ENCODE results near the gene CCDC17. TPM values are rescaled to one million over a fixed set of nuclear protein-coding genes. Genes with fewer than 3 reads are reported as not detected.

The CCDC17 gene
- total RNA-seq, 1 experiment from 2014 or later = 1.9 TPM

DNA sequence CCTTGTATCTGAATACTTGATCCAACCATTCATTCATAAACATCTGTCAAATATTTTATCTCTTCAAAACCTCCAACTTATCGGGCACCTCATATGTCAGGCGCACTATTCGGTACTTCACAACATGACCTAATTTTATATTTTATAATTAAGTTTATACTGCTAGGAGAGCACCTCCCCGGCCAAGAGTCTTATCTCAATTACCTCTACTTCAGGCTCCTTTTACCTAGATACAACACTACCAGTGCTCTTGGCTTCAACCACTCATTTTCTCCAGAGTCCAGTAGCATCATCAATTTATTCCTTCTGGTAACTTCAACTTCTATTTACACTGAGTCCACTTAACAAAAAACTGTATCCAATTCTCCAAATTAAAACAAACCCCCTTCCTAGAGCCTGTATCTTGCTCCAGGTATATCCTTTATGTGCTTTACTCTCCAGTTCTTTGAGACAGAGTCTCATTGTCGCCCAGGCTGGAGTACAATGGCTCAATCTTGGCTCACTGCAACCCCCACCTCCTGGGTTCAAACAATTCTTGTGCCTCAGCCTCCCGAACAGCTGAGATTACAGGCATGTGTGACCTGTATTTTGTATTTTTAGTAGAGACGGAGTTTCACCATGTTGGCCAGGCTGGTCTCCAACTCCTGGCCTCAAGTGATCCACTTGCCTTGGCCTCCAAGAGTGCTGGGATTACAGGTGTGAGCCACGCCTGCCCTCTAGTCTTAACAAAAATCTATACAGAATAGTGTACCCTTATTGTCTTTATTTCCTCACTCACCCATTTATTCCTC is 43.7 kb upstream of the CCDC17 start:
- no peak overlapping the region for H3K4me2 ChIP-seq (ENCODE audit: insufficient read depth, insufficient read length, low read length)
- H3K27me3 Mint-ChIP-seq (ENCODE audit: low read depth) = no peaks in the 10 kb centered on the region
- no peak overlapping the region for H3K4ac ChIP-seq (ENCODE audit: low read depth, low read length)
- H2BK12ac ChIP-seq (ENCODE audit: insufficient read length, low read depth, low read length) = no peak overlapping the region
- no peak overlapping the region for H2BK120ac ChIP-seq (ENCODE audit: low read depth, low read length, poor library complexity, severe bottlenecking)
- H3K27me3 ChIP-seq (ENCODE audit: insufficient read depth, low read length) = no peaks in the 10 kb centered on the region
- H2BK20ac ChIP-seq (ENCODE audit: low read depth, low read length, poor library complexity, severe bottlenecking) = no peak overlapping the region
- no peaks in the 10 kb centered on the region for H3K4me1 ChIP-seq (ENCODE audit: insufficient read depth, low read length)
- no peak overlapping the region for H3K56ac ChIP-seq (ENCODE audit: insufficient read length, low read depth, low read length)
- H3K79me2 ChIP-seq (ENCODE audit: insufficient read depth, low read length) = peaks cover 59% of the 10 kb centered on the region; the same call in 1 of the 2 replicates
- no peak overlapping the region for H3K23ac ChIP-seq (ENCODE audit: insufficient read length, low read depth, low read length)
- H2AK5ac ChIP-seq (ENCODE audit: insufficient read length, low read length) = no peak overlapping the region
- H3K9ac ChIP-seq (ENCODE audit: extremely low read depth, insufficient read length, low read length) = no peak overlapping the region
- H3K23me2 ChIP-seq (ENCODE audit: insufficient read length, low read depth, low read length, poor library complexity, severe bottlenecking) = no peaks in the 10 kb centered on the region
- no peak overlapping the region for H2BK15ac ChIP-seq (ENCODE audit: low read depth, low read length)
- H3K9me3 Mint-ChIP-seq = 0 out of 5 replicates have a peak, but pooled peaks cover 0 to 3% of the 10 kb centered on the region in 2 experiments
- H3K14ac ChIP-seq (ENCODE audit: insufficient read depth, low read length) = no peak overlapping the region
- H2AFZ ChIP-seq (ENCODE audit: low read length) = no peak overlapping the region
- no peaks in the 10 kb centered on the region for H3K9me3 ChIP-seq (ENCODE audit: control insufficient read depth, low read depth, low read length)
- H3K79me1 ChIP-seq (ENCODE audit: insufficient read depth, low read depth, low read length, poor library complexity, severe bottlenecking) = peaks cover 14% of the 10 kb centered on the region
- no peak overlapping the region for H4K91ac ChIP-seq (ENCODE audit: insufficient read length, low read depth, low read length)
- WGBS (ENCODE audit: extremely low coverage, insufficient read length, low lambda C conversion rate) = 100% methylated on average over 1 of the region's 8 CpGs
- H3T11ph ChIP-seq (ENCODE audit: low read length) = no peak overlapping the region
- peaks cover 9 to 13% (median 10%) of the 10 kb centered on the region in 3 experiments for H3K36me3 Mint-ChIP-seq (ENCODE audit: insufficient read depth in 1 of 3, low read depth in 3 of 3)
- H3K18ac ChIP-seq (ENCODE audit: insufficient read length, low read depth, low read length) = no peak overlapping the region
- TF ChIP-seq, protein P1, sequence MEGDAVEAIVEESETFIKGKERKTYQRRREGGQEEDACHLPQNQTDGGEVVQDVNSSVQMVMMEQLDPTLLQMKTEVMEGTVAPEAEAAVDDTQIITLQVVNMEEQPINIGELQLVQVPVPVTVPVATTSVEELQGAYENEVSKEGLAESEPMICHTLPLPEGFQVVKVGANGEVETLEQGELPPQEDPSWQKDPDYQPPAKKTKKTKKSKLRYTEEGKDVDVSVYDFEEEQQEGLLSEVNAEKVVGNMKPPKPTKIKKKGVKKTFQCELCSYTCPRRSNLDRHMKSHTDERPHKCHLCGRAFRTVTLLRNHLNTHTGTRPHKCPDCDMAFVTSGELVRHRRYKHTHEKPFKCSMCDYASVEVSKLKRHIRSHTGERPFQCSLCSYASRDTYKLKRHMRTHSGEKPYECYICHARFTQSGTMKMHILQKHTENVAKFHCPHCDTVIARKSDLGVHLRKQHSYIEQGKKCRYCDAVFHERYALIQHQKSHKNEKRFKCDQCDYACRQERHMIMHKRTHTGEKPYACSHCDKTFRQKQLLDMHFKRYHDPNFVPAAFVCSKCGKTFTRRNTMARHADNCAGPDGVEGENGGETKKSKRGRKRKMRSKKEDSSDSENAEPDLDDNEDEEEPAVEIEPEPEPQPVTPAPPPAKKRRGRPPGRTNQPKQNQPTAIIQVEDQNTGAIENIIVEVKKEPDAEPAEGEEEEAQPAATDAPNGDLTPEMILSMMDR (conservative IDR thresholded peaks at IDR 0.05) = no peak
- H4K20me1 ChIP-seq (ENCODE audit: control insufficient read depth, insufficient read depth, insufficient read length) = no peaks in the 10 kb centered on the region
- no peak overlapping the region for H3K27ac Mint-ChIP-seq
- H3K27ac ChIP-seq (ENCODE audit: insufficient read length, low read depth, low read length) = no peak overlapping the region
- DNase-seq = no peak
- no peak overlapping the region for H3K4me3 Mint-ChIP-seq
- no peak overlapping the region for H4K5ac ChIP-seq (ENCODE audit: insufficient read length, low read depth, low read length)
- peaks cover 3 to 9% of the 10 kb centered on the region in 2 experiments; a peak in 3 of 4 replicates for H3K4me1 Mint-ChIP-seq
- no peak overlapping the region for H2BK5ac ChIP-seq (ENCODE audit: insufficient read length, low read length)
- no peak overlapping the region for H4K8ac ChIP-seq (replicated peaks; ENCODE audit: insufficient read length, low read depth, low read length)

All from H9 (cell line).